Measurements from ENCODE around the gene GAREM1.

DNA sequence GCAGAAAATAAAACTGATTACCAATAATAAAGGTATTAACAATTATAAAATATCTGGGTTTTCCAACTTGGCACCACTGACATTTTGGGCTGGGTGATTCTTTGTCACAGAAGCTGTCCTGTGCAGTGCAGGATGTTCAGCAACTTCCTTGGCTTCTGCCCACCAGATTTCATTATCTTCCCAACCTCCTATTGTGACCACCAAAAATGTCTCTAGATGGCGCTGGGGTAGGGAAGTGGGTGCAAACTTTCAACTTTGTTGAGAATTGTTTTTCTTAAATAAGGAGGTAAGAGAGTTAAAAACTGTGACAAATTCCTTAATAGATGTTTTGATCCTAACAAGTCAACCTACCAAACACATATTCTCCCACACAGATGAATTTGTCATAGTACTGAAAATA lies 90.1 kb downstream of the GAREM1 start:
- TF ChIP-seq, protein P1, sequence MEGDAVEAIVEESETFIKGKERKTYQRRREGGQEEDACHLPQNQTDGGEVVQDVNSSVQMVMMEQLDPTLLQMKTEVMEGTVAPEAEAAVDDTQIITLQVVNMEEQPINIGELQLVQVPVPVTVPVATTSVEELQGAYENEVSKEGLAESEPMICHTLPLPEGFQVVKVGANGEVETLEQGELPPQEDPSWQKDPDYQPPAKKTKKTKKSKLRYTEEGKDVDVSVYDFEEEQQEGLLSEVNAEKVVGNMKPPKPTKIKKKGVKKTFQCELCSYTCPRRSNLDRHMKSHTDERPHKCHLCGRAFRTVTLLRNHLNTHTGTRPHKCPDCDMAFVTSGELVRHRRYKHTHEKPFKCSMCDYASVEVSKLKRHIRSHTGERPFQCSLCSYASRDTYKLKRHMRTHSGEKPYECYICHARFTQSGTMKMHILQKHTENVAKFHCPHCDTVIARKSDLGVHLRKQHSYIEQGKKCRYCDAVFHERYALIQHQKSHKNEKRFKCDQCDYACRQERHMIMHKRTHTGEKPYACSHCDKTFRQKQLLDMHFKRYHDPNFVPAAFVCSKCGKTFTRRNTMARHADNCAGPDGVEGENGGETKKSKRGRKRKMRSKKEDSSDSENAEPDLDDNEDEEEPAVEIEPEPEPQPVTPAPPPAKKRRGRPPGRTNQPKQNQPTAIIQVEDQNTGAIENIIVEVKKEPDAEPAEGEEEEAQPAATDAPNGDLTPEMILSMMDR (IDR thresholded peaks at IDR 0.05), result no peak
- TF ChIP-seq POLR2A (IDR thresholded peaks at IDR 0.05), result no peak
